Stomach (tissue), 4 donors: Measurements from ENCODE around the gene CLCA1.

ENCODE experiments used
- POLR2AphosphoS5 ChIP-seq, 3 donors: sonication (generic); formaldehyde crosslinking; IDR thresholded peaks; one replicate each; pipeline ENCODE4 v1.6.1; 2016; ENCODE audit warnings: antibody characterized with exemption in 3 of 3
- TF ChIP-seq, protein P1 (sequence below), 7 experiments: fragments of 450-650 bp in 4 of 7; fragments of 200-600 bp in 3 of 7; sonication (generic) in 3 of 7; IDR thresholded peaks; one replicate each; pipeline ENCODE4 v1.5.1; 2016 to 2019; ENCODE audit warnings: antibody characterized with exemption in 7 of 7, control low read depth in 2 of 7, mild to moderate bottlenecking in 1 of 7

DNA sequence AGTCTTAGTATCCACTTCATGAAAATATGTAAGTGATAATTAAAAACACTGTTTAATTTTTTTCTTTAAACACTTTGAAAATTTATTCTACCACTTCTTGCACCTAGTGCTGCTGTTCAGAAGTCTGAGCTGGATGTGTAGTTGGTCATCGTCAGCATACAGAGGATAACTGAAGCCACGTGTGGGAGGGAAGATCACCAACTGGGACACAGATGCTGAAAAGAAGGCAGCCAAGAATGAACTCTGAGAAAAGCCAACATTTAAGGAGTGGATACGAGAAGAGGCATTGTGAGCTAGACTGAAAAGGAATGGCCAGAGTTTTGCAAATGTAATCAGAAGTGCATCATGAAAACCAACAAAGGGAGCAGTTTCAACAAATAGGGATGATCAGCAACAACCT lies 53.5 kb downstream of the CLCA1 start:
- TF ChIP-seq, protein P1, sequence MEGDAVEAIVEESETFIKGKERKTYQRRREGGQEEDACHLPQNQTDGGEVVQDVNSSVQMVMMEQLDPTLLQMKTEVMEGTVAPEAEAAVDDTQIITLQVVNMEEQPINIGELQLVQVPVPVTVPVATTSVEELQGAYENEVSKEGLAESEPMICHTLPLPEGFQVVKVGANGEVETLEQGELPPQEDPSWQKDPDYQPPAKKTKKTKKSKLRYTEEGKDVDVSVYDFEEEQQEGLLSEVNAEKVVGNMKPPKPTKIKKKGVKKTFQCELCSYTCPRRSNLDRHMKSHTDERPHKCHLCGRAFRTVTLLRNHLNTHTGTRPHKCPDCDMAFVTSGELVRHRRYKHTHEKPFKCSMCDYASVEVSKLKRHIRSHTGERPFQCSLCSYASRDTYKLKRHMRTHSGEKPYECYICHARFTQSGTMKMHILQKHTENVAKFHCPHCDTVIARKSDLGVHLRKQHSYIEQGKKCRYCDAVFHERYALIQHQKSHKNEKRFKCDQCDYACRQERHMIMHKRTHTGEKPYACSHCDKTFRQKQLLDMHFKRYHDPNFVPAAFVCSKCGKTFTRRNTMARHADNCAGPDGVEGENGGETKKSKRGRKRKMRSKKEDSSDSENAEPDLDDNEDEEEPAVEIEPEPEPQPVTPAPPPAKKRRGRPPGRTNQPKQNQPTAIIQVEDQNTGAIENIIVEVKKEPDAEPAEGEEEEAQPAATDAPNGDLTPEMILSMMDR (IDR thresholded peaks at IDR 0.05): no peak
- no peak for TF ChIP-seq POLR2AphosphoS5 (IDR thresholded peaks at IDR 0.05)
